Suppressor macrophage treated with lipopolysaccharide for 4 hours (primary cell): ENCODE results near the gene PDLIM1.
"Not testable (repeated sequence)": the region's sequence is repeated elsewhere in the genome, so short reads cannot be mapped to it uniquely, and the experiment has no call there.

Experiments used
- DNase-seq: peaks from one replicate; pipeline ENCODE4 v3.0.0-alpha.2; 2020

The PDLIM1 gene

DNA sequence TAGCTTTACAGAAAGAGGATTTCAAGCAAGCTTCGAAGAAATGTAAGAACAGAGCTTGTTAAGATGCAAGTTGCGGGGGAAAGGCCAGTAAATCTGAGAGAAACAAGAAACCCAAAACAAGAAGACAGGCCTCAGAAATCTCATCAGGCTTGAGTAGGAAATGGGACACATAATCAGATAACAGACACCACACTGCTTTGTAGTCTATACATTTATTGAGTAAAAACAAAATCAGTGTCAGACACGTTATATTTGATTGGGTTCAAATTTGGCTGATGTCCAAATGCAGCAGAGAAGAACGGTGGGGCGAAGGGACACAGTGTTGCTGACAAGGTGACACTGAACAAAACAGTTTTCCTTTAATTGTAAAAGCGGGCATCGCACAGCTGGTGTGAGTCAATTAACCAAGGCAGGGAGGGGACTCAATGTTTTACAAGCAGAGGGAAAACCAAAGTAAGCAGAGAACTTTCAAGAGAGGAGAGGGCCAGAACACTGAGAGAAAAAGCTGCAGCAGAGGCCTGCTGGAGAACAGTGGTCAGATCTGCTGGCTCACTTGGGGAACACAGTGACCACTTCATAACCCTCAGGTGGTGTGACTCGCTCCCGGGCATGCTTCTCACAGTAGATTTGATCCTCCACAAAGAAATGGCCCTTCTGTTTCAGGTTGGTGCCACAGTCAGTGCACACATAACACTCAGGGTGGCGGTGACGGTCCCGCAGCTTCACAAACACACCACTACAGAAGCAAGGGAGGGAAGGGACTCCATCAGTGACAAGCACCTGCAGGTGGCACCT, 53.2 kb downstream of the PDLIM1 start:
- DNase-seq = no peak

- peak; percentile 35 for DNase-seq
These were observed 54.5 kb downstream of the PDLIM1 start for GRCh38 chr10:95236068-95236903.

GRCh38 chr10:95235676-95236067, 55.1 kb downstream of the PDLIM1 start:
- no peak for DNase-seq

- no peak for DNase-seq
These were observed 55.9 kb downstream of the PDLIM1 start for GRCh38 chr10:95234951-95235350.

DNA sequence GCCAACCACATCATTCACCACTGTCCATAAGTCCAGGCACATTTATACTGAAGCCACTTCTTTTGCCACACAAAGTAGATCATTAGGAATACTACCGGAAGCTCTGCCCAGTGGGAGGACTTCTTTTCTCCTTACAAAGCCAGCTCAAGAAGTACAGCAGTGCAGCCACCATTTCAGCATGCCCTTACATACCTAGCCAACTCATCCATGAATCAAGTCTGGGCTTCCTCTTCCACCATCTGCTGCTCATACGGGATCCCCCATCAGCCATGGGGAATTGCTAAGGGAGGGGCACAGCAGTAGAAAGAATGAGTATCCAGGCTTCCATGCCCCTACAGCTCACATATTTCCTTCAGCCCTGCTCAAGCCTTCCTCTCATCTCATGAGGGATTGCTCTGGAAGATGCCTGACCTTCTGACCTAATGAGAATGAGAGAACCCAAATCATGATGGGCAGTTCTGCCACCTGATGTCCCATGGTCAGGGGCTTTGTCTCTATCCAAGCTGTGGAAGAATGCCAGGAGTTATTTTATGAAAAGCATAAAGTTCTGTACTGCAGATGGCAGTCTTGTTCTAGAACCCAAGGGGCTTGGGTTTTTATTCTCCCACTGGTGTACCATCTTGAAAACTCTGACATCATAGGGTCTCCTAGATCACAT, 57.3 kb downstream of the PDLIM1 start:
- no peak for DNase-seq

- DNase-seq = peak; percentile 39
These were observed 59.9 kb downstream of the PDLIM1 start for GRCh38 chr10:95230677-95231586.

- no peak for DNase-seq
These were observed 60.8 kb downstream of the PDLIM1 start for GRCh38 chr10:95229724-95230627.

DNA sequence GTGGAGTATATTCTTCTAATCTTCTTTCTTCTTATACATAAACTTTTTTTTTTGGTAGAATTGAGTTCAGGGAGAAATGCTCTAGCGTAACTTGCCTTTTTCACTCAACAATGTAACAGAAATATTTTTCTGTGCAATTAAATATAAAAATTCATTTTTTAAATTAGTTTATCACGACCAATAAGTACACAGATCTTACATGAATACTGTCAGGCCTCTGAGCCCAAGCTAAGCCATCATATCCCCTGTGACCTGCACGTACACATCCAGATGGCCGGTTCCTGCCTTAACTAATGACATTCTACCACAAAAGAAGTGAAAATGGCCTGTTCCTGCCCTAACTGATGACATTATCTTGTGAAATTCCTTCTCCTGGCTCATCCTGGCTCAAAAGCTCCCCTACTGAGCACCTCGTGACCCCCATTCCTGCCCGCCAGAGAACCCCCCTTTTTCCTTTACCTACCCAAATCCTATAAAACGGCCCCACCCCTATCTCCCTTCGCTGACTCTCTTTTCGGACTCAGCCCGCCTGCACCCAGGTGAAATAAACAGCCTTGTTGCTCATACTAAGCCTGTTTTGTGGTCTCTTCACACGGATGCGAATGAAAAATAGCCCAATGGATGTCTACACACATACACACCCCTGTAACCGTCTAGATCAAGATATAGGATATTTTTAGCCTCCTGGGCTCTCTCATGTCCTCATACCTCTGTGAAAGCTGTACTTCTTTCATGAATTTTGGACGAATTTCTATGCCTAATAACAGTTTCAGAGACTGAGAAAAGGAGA, 61.7 kb downstream of the PDLIM1 start:
- not testable (repeated sequence) for DNase-seq

DNA sequence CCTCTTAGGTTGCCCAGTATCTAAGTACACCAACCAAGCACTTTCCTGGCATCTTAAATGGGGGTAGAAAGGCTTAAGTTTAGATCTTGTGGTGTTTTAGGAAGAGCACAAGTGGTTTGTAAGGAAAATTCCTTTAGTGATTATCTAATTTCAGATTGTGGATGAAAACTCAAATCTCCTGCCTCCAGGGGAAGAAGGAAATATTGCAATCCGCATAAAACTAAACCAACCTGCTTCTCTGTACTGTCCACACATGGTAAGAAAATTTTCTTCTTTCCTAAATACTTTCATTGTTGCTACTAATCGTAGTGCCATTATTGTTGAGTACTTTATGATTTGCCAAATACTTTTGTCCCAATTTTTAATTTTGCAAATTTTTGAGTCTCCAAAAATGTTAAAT, 65.7 kb downstream of the PDLIM1 start:
- DNase-seq = no peak

GRCh38 chr10:95221124-95221523, 69.7 kb downstream of the PDLIM1 start:
- no peak for DNase-seq

- DNase-seq = no peak
These were observed 70.3 kb downstream of the PDLIM1 start for GRCh38 chr10:95220539-95220938.

GRCh38 chr10:95217476-95217875, 73.3 kb downstream of the PDLIM1 start:
- no peak for DNase-seq

GRCh38 chr10:95214793-95215192, 76.0 kb downstream of the PDLIM1 start:
- DNase-seq = peak; percentile 1

DNA sequence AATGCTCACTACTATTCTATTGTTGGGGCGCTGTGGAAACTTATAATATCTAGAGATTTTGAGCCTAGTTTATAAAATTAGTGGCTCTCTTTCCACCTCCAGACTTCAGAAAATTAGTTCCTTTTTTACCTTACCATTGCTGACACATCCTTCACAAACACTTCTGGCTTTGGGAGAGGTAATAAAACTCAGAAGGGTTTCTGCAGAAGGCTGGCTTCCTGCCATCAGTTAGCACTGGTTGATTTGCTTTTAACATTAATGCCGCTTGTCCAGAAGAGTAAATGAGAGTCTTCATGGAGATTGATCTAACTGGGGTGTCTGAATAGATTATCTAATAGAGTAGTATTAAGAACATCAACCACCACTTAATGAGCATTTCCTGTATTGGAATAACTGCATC, 76.4 kb downstream of the PDLIM1 start:
- DNase-seq = no peak

DNA sequence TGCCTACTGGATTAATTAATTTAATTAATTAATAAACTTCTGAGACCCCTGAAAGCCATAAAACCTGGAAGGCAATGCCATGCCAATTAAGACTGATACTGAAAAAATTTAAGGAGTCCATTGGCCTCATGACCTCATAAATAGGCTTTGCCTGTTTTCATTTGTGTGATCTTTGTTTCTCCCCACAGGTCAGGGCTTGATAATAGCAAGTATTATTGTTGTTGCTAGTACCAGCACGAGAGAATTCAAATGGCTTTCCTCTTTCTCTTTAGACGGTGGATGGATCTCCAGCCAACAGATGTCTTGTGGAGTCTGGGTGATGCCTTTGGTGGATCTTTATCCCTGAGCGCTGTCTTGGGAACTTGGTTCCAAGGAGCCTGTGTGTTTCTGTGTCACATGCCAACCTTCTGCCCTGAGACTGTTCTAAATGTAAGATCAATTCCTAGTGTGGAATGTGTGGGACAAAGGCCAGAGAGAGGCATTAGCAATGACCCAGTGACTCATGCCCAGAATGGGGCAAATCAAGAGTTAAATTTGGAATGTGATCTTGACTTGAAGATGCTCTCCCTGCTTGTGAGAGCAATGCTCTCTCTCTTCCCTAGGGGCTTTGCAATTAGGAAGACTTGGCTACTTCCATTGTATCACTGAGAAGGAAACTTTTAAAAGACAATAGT, 79.1 kb downstream of the PDLIM1 start:
- DNase-seq = no peak

- DNase-seq = no peak
These were observed 81.2 kb downstream of the PDLIM1 start for GRCh38 chr10:95209509-95210127.

- DNase-seq = peak; percentile 4
These were observed 82.0 kb downstream of the PDLIM1 start for GRCh38 chr10:95208702-95209391.

DNA sequence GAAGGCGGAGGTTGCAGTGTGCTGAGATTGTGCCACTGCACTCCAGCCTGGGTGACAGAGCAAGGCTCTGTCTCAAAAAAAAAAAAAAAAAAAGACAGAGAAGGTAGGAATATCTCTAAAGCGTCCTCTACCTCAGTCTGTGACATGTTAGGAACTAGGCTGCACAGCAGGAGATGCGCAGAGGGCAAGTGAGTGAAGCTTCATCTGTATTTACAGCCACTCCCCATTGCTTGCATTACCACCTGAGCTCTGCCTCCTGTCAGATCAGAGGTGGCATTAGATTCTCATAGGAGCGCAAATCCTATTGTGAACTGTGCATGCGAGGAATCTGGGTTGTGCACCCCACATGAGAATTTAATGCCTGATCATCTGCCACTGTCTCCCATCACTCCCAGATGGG, 87.9 kb downstream of the PDLIM1 start:
- not testable (repeated sequence) for DNase-seq

- DNase-seq = no peak
These were observed 89.1 kb downstream of the PDLIM1 start for GRCh38 chr10:95201736-95202135.
